Suppressor macrophage (primary cell): ENCODE results near the gene STIMATE.
A peak's percentile ranks its signal among the peaks of the same experiment; 100 is the strongest.

Source experiments
- DNase-seq, 4 experiments: peaks; one replicate each; pipeline ENCODE4 v3.0.0-alpha.2; 2020 to 2022

STIMATE gene

DNA sequence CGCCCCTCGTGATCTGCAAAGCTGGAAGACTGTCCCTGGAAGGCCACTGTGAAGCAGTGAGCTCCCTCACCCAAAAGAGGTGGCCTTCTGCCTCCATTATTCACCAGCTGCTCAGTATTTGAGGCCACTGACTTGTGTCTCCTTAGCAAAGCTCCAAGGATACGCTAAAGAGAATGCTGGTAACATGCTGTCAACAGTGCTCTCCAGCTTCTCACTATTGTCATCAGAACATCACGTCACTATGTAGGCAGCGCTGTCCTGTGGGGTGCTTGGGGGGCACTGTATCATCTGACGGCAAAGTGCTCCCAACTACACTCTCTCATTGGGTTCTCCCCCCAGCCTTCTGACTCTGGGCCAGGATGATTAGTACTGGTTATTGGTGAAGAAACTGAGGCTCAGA, 81.1 kb downstream of the STIMATE start:
- DNase-seq: no peak

DNA sequence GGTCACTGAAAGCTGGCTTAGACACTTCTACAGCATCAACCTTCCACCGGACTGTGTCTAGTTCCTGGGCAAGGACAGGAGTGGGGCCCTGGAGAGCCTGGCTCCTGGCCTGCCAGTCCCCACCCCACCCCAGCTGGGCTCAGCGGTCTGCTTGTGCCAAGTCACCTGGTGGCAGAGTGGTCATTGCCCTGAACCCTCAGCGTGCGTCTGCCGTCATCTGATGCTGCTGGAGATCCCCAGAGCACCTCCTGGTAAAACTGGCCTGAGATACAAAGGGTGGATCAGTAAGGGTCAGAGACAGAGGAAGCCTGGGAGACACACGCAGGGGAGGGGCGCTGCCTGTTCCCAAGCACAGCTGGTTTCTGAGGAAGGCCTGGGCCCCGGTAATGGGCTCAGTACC, 83.5 kb downstream of the STIMATE start:
- DNase-seq: no peak

DNA sequence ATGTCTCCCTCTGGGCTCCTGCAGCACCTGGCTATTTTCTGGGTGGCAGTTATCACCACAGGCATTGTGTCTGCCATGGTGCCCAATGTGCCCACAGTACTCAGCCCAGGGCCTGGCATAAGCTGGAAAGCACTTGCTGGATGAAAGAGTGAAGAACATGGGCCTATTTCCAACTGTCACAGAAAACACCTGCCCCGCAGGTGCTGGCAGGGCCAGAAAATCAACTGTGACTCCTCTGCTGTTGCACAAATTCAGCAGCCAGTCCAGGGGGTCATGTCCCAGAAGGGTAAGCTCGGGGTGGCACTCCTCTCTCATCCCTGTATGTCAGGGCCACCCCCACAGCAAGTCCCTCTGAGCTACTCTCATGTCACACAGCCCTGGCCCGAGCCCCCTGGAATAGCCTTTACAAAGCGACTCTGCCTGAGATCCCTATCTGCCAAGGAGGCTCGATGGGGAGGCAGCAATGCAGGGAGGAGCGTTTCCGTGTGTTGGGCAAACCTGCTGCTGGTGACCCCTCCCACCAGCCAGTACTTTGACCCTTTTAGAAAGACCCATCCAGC, 85.8 kb downstream of the STIMATE start:
- DNase-seq: no peak

DNA sequence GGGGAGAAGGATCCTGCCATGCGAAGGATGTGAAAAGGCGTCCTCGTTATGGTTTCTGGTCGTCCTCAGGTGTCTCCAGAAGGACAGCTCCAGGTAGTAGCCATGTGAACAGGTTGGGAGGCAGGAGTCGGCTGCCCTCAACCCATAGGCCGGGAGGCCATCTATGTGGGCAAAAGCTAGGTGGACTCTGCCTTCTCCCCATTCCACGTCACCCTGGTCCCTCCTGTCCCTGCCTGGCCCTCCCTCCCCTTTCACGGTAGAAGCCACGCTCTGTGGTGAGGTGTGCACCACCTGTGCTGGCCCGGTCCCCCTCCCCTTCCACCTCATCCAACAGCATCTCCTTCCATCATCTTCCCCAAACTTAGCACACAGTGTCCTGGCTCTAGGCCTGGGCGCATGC, 86.4 kb downstream of the STIMATE start:
- DNase-seq: no peak

DNA sequence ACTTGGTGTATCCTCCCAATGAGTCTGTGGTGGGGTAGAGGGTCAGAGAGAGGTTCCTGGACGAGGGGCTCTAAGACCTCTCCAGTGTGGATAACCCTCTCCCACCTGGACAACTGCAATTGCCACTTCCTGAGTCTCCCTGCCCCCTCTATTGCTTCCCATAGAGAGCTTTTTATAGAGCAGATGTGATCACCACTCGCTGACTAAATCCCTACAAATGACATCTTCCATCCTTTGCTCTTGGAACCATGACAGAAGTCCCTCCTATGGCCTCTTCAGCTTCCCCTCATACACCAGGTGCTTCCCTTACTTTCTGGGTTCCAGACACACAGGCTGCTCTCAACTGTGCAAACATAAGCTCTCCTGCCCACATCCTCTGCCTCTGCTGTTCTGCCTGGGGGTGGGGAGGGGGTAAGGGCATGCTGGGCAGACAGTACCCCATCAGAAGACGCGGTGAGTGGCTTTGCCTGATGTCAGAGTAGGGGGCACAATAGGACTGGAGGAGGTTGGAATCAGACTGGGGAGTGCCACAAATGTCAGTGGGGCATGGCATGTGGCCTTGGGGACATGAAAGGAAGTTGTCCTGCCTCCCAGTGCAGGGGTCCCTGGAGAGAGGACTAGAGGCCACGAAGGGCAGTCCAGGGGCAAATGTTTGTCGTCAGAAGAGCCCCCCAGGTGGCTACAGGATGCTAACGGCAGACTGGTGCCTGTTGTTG, 87.5 kb downstream of the STIMATE start:
- no peak for DNase-seq

DNA sequence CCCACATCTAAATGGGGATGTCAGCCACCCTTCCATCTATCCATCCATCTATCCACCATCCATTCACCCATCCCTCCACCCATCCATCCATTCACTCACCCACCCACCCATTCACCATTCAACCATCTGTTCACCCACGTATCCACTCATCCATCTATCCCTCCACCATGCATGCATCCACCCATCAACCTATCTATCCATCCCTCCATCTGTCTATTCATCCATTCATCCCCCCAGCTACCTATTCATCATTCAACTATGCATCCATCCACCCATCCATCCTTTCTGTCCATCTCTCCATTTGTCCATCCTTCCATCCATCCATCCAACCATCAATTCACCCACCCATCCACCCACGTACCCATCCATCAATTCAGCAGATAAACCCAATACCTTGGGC, 88.2 kb downstream of the STIMATE start:
- DNase-seq: no peak

DNA sequence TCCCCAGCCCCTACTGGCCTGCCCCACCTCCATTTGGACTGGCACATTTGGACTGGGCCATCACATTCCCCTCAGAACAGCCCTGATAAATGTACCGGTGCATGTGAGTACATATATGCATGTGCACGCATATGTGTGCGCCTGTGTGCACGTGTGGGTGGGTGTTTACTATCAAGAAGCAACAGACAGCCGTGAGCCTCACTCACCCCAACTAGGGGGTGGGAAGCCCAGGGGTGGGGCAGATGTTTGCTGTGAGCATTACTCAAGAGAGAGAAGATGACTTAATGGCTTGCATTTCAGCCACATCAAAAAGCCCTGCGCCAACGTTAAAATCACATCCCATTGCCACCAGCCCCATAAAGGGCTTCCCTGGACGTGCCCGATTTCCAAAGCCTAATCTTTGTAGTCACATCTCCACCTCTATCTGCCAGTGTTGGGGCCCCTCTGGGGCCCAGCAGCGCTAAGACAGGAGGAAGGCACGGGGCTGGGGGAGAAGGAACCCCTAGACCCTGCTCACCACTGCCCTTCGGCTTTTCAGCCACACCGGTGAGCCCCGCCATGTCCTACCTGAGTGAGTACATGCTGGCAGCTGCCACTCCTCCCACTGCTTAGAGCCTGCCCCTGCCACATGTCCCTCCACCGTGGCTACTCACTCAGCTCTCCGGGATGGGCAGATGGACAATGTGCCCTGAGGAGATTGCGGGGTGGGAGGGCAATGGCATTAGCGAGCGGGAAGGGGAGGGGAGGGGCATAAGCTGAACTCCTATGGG, 91.9 kb downstream of the STIMATE start:
- no peak for DNase-seq

DNA sequence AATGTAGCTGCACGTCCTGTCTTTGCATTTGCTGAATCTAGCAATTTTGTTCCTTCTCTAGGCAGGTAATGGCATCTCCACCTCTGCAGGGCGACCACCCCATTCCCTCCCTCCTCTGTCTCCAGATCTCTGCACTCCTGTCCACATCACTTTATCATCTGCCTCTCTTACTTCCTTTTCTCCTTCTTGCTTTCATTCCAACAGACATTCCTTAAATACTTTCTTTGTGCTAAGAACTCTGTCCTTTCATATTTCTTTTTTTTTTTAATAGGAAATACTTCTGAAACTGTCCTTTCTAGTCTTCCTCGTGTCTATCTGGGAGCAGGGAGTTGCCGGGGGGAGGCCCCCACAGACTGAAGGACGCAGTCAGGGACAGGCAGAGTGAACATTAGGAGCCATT, 95.5 kb downstream of the STIMATE start:
- DNase-seq: no peak

DNA sequence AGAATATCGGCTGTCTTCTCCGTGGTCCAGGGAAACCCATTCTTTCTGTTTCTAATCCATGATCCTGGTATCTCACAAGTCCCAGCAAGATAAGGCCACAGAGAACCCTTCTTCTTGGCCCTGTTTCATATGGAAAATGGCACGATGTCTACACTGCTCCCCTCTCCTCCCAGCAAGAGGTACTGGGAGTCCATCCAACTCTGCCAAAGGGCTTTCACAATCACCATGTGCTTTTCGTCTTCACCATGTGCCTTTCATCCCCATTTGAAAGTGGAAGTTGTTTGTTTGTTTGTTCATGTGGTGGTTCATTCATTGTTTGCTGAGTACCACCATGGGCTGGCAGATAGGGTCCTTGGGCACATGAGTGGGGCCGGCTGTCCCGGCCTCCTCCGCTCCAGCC, 97.3 kb downstream of the STIMATE start:
- no peak for DNase-seq

DNA sequence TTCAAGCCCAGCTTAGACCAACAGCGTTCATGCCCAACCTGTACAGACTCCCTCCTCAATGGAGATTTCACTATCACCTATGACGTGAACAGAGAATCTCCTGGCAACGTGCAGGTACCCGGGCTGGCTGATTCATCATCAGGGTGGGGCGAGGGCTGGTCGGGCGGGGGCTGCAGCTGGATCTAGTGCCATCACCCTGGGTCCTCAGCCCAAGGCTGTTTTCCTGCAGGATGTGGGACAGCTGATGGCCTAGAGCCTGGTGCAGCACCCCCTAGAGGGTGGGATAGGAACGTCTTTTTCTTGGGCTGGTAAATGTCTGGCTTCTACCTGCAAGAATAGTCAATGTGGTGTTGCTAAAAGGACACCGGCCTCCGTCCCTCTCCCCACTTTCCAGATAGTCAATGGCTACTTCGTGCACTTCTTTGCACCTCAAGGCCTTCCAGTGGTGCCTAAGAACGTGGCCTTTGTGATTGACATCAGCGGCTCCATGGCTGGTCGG, 98.3 kb downstream of the STIMATE start:
- peak; percentile 45 to 62 (median 54) for DNase-seq

DNA sequence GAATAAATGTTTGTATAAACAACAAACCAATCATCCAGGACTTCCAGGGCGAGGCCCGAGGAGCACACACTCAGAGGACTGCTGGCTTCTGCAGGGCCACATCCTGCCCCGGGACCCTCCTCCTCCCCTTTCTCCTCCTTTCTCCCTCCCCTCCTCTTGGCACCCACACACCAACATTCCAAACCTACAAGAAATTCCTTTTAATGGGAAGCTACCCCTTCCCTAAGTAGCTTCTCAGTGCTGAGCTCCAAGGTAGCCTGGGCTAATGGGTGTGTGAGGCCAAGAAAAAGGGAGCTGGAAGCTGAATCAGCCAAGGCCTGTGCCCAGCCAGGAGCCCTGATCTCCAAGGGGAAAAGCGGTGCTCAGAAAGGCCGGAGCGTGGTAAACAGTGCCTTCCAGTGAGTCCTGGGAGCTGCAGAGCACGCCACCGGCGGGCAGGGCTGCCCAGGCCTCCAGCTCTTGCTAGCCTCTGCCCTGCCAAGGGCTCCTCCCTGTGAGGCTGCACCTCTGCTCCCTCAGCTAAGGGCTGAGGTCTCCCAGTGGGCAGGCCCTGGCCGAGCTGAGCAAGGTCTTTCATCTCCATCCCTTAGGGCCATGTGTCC, 98.9 kb downstream of the STIMATE start:
- DNase-seq: no peak

DNA sequence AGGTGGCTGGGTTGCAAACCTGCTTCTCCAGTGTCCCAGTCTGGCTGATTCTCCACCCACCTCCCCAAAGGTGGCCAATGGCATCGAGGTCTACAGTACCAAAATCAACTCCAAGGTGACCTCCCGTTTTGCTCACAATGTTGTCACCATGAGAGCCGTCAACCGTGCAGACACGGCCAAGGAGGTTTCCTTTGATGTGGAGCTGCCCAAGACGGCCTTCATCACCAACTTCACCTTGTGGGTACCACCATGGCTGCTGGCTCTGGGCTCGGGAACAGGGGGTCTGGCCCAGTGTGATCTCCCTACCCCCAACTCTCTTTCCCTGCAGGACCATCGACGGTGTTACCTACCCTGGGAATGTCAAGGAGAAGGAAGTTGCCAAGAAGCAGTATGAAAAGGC, 100.9 kb downstream of the STIMATE start:
- DNase-seq: no peak

DNA sequence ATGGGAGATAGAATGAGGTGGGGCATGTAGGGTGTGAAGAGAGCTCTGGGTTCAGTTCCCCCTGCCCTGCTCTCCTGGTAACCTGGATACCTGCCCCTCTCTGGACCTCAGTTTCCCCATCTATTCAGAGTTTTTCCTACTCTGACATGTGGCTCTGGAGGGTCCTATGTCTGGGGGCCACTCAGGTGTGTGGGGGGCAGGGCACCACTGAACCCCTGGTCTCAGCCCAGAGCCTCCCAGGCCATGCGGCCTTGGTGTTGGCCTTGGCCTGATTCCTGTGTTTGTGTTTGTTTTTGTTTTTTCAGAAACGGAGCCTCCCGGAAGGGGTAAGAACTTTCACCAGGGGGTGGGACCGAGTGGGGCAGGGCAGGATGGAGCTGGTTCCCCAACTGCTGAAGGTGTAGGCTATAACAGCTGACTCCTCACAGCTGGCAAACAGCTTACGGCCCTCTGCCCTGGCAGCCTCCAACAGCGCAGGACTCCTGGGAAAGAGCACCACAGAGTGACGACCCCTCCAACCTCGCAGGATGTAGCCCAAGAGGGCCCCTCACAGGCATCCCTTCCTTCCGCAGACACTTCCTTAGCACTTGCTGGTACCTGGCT, 101.9 kb downstream of the STIMATE start:
- no peak for DNase-seq

DNA sequence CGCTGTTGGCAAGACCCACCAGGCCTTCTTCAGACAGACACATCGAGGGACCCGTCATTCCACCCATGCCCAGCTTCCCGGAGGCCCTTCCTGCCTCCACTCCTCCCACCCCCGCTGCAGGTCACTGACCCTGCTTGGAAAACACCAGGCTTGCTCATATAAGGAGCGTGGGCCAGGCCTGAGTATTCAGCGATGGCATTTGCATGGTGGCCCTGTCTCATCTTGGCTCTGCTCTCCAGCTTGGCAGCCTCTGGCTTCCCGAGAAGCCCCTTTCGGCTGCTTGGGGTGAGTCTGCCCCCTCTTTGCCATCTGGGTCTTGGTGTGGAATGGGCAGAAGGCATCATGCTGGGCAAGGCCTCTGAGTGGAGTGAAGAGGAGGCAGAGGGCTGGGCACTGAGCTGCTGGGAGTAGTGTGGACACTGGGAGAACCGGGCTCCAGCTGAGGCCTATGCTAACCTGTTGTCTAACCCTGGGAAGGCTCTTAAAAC, 102.7 kb downstream of the STIMATE start, which contains the start of gene ITIH3:
ITIH3 (plus strand) TSS at position 185 of the 488 bp plus-strand sequence; CDS start at position 193, 8 bp downstream.
- no peak for DNase-seq

DNA sequence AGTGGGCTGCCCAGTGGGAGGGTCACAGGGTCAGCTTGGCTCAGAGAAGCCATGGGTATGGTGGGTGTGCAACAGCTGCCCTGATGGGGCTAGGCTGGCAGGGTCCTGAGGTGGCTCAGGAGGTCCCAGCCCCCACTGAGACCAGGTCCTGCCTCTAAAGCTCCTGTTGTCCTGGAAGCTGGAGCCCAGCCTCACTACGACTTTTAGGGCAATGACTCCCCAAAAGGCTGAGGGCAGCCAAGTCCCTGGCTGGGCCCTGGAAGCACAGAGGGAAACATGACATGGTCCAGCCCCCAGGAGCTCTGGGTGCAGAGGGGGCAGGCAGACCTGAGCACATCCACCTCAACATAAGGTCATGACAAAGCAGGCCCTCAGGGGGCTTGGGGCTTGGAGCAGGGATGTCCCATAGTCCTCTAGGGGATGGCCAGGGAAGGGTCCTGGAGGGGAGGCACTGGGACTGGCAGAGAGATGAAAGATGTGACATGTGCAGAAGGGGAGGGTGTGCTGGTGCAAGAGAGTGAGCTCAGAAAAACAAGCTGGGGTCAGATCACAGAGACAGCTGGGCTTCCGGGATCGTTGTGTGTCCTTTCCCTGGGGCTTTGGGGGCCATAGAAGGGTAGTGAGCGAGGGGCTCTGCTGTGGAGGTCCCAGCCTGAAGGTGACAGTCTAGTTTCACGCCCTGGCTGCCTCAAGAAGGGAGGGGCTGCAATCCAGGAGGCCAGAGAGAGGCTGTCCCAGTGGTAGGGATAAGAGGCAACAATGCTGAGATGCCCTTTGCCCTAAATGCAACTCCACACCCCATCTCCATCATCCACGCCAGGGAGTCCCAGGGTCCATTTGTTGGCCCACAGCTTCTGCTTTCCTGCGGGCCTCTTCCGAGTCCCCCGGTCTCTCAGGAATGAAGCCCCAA, 103.4 kb downstream of the STIMATE start:
- DNase-seq: no peak

DNA sequence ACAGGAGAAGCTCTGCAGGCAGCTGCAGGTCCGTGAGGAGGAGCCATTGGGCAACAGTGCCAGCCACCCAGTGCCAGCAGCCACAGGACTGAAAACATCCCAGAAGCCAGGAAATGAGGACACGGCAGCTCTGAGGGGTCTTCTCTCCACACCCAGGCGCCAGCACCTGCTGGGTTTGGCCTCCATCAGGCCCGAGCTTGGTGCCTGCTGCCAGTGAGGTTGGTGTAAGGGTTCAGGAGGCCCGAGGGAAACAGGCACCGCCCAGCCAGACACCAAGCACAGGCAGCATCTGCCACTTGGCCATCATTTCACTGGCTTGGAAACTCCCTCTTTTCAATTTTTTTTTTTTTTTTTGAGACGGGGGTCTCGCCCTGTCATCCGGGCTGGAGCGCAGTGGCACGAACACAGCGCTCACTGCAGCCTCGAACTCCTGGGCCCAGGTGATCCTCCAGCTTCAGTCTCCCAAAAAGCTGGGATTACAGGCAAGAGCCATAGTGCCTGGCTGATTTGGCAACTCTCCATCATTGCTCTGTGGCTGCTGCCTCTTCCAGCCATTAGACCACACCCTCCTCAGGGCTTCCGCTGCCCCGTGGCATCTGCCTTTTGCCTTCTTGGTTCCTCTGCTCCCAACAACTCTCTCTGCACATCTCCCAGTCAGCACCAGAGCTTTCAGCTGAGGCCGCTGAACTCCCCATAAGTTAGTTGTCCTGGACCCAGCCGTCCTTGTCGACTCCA, 104.2 kb downstream of the STIMATE start:
- DNase-seq: peak; percentile 11 to 46 (median 29)

DNA sequence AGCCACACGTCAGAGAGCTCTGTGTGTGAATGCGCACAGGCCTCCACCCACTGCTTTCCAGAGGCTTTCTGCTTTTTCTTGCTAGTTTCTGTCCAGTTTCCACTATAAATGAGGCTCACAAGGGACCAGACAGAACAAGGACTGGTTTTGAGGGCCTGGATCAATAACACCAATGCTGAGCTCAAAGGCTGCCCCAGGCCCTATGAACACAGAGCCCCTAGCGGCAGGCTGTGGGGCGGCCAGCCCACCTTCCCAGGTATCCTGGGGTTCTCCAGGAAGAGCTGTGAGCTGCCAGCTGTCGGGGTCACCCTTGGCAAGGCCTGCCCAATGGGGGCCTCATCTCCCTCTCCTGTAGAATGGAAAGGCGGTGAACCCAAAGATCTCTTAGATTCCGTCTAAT, 104.9 kb downstream of the STIMATE start:
- DNase-seq: no peak

DNA sequence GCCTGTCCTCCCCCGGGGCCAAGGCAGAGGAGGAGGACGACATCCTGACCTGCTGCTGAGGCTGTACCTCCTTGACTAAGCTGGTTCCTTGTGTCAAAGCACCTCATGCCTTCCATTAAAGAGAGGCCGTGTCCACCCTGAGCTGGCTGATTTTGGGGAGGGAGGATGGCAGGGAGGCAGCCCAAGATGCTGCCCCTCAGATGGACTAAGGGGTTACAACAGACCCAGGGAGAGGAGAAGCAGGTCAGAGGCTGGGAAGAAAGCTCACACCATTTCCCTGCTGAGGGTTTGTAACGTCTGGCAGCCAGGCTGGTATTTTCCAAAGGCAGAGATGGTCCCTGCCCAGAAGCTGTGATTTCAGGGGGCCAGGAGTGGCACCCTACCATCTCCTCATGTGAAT, 105.4 kb downstream of the STIMATE start:
- no peak for DNase-seq

DNA sequence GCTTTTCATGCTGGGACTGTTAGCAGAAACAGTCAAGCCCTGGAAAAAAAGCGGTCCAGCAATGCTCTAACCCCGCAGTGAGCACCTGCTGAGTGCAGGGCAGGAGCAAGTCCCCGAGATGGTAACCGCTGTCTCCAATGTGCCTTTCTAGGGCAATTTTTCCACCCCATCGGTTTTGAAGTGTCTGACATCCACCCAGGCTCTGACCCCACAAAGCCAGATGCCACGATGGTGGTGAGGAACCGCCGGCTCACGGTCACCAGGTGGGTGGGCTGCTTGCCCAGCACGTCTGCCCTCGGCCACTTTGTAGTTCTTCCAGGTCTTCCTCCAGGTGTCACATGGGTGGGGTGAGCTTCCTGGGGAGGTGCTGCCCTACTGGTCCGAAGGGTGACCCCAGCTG, 106.0 kb downstream of the STIMATE start:
- DNase-seq: no peak

DNA sequence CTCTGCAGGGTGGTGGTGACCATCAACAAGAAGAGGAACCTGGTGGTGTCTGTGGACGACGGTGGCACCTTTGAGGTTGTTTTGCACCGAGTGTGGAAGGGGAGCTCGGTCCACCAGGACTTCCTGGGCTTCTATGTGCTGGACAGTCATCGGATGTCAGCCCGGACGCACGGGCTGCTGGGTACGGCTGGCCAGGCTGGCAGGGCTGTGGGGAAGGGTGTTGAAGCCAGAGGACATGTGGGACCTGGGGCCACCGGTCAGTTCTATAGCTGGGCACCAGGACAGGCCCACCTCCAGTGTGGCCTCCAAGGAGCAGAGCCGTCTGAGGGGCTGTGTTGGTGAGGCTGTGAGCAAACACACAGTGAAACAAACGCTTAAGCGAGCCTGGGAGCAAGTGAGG, 106.6 kb downstream of the STIMATE start:
- no peak for DNase-seq

DNA sequence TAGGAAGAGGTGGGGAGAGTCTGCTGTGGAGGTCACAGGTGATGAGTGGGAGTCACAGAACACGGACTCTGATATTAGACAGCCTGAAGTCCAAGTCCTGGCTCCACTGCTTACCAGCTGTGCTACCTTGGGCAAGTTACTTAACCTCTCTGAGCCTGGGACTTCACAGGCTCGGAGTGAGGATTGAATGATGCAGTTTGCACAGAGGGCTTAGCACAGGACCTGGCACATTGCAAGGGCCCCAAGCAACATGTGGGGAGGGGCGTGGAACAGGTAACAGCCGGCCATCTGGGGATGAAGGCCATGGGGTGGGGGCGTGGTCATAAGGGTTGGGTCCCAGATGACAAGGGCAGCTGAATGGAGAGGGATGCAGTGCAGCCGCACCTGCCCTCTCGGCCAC, 107.0 kb downstream of the STIMATE start:
- no peak for DNase-seq
